HEK293 (cell line): ENCODE results near the gene TMEM234.

Experiments
- FEZF1 ChIP-seq: fragments of 450-650 bp; formaldehyde crosslinking; IDR thresholded peaks from 2 replicates; pipeline ENCODE4 v1.5.1; 2016; ENCODE audit warnings: missing biosample characterization, missing genetic modification characterization
- PRDM4 ChIP-seq: fragments of 450-650 bp; formaldehyde crosslinking; IDR thresholded peaks from 2 replicates; pipeline ENCODE4 v1.5.1; 2017; ENCODE audit warnings: missing biosample characterization, missing genetic modification characterization
- ZBTB21 ChIP-seq: fragments of 450-650 bp; formaldehyde crosslinking; IDR thresholded peaks from 2 replicates; pipeline ENCODE4 v1.5.1; 2017; ENCODE audit warnings: missing biosample characterization, missing genetic modification characterization
- ZBTB7A ChIP-seq: fragments of 450-650 bp; formaldehyde crosslinking; IDR thresholded peaks from 2 replicates; pipeline ENCODE4 v1.5.1; 2016; ENCODE audit warnings: low read depth, missing biosample characterization, missing genetic modification characterization
- ZNF10 ChIP-seq: fragments of 450-650 bp; formaldehyde crosslinking; IDR thresholded peaks from 2 replicates; pipeline ENCODE4 v1.5.1; 2017; ENCODE audit warnings: missing biosample characterization, missing genetic modification characterization
- ZNF623 ChIP-seq: fragments of 450-650 bp; formaldehyde crosslinking; IDR thresholded peaks from 2 replicates; pipeline ENCODE4 v1.5.1; 2016; ENCODE audit warnings: missing biosample characterization, missing genetic modification characterization
- ZNF645 ChIP-seq: fragments of 450-650 bp; formaldehyde crosslinking; IDR thresholded peaks from 2 replicates; pipeline ENCODE4; 2016; ENCODE audit warnings: missing biosample characterization, missing genetic modification characterization
- ZSCAN16 ChIP-seq: fragments of 450-650 bp; formaldehyde crosslinking; IDR thresholded peaks from 2 replicates; pipeline ENCODE4 v1.5.1; 2016; ENCODE audit warnings: missing biosample characterization, missing genetic modification characterization
- TF ChIP-seq, protein P1 (sequence below): fragments of 450-650 bp; formaldehyde crosslinking; optimal IDR thresholded peaks from 2 replicates; pipeline ENCODE3; 2016; ENCODE audit warnings: missing biosample characterization, mild to moderate bottlenecking, missing genetic modification characterization
- TF ChIP-seq, protein P2 (sequence below): fragments of 450-650 bp; formaldehyde crosslinking; IDR thresholded peaks from 2 replicates; pipeline ENCODE4 v1.5.1; 2016; ENCODE audit warnings: missing biosample characterization, missing genetic modification characterization
- TF ChIP-seq, protein P3 (sequence below): fragments of 450-650 bp; formaldehyde crosslinking; IDR thresholded peaks from 2 replicates; pipeline ENCODE4 v1.5.1; 2016; ENCODE audit warnings: missing biosample characterization, missing genetic modification characterization
- TF ChIP-seq, protein P4 (sequence below): fragments of 450-650 bp; formaldehyde crosslinking; IDR thresholded peaks from 2 replicates; pipeline ENCODE4 v1.5.1; 2016; ENCODE audit warnings: missing biosample characterization, missing genetic modification characterization

GRCh38 chr1:32195531-32195930 is 26.6 kb downstream of the TMEM234 start:
- TF ChIP-seq ZSCAN16 (tag by site-specific recombination) (no peak), FEZF1 (tag by site-specific recombination) (no peak), ZNF10 (no peak), ZBTB7A (no peak), ZBTB21 (tag by site-specific recombination) (no peak), PRDM4 (tag by site-specific recombination) (no peak), ZNF623 (no peak), ZNF645 (tag by site-specific recombination) (no peak)
- TF ChIP-seq, protein P1, sequence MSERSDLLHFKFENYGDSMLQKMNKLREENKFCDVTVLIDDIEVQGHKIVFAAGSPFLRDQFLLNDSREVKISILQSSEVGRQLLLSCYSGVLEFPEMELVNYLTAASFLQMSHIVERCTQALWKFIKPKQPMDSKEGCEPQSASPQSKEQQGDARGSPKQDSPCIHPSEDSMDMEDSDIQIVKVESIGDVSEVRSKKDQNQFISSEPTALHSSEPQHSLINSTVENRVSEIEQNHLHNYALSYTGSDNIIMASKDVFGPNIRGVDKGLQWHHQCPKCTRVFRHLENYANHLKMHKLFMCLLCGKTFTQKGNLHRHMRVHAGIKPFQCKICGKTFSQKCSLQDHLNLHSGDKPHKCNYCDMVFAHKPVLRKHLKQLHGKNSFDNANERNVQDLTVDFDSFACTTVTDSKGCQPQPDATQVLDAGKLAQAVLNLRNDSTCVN, result no peak
- TF ChIP-seq, protein P2, sequence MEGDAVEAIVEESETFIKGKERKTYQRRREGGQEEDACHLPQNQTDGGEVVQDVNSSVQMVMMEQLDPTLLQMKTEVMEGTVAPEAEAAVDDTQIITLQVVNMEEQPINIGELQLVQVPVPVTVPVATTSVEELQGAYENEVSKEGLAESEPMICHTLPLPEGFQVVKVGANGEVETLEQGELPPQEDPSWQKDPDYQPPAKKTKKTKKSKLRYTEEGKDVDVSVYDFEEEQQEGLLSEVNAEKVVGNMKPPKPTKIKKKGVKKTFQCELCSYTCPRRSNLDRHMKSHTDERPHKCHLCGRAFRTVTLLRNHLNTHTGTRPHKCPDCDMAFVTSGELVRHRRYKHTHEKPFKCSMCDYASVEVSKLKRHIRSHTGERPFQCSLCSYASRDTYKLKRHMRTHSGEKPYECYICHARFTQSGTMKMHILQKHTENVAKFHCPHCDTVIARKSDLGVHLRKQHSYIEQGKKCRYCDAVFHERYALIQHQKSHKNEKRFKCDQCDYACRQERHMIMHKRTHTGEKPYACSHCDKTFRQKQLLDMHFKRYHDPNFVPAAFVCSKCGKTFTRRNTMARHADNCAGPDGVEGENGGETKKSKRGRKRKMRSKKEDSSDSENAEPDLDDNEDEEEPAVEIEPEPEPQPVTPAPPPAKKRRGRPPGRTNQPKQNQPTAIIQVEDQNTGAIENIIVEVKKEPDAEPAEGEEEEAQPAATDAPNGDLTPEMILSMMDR, result no peak
- TF ChIP-seq, protein P3, sequence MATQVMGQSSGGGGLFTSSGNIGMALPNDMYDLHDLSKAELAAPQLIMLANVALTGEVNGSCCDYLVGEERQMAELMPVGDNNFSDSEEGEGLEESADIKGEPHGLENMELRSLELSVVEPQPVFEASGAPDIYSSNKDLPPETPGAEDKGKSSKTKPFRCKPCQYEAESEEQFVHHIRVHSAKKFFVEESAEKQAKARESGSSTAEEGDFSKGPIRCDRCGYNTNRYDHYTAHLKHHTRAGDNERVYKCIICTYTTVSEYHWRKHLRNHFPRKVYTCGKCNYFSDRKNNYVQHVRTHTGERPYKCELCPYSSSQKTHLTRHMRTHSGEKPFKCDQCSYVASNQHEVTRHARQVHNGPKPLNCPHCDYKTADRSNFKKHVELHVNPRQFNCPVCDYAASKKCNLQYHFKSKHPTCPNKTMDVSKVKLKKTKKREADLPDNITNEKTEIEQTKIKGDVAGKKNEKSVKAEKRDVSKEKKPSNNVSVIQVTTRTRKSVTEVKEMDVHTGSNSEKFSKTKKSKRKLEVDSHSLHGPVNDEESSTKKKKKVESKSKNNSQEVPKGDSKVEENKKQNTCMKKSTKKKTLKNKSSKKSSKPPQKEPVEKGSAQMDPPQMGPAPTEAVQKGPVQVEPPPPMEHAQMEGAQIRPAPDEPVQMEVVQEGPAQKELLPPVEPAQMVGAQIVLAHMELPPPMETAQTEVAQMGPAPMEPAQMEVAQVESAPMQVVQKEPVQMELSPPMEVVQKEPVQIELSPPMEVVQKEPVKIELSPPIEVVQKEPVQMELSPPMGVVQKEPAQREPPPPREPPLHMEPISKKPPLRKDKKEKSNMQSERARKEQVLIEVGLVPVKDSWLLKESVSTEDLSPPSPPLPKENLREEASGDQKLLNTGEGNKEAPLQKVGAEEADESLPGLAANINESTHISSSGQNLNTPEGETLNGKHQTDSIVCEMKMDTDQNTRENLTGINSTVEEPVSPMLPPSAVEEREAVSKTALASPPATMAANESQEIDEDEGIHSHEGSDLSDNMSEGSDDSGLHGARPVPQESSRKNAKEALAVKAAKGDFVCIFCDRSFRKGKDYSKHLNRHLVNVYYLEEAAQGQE, result no peak
- TF ChIP-seq, protein P4, sequence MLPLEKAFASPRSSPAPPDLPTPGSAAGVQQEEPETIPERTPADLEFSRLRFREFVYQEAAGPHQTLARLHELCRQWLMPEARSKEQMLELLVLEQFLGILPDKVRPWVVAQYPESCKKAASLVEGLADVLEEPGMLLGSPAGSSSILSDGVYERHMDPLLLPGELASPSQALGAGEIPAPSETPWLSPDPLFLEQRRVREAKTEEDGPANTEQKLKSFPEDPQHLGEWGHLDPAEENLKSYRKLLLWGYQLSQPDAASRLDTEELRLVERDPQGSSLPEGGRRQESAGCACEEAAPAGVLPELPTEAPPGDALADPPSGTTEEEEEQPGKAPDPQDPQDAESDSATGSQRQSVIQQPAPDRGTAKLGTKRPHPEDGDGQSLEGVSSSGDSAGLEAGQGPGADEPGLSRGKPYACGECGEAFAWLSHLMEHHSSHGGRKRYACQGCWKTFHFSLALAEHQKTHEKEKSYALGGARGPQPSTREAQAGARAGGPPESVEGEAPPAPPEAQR, result no peak
